ENCODE measurements around the gene SMIM35. TPM values are rescaled to one million over a fixed set of nuclear protein-coding genes. Genes with fewer than 3 reads are reported as not detected.

SMIM35 gene
- total RNA-seq, 4 donors from 2014 or later: not detected

GRCh38 chr11:118108513-118108912, 21.8 kb upstream of the SMIM35 start:
- Histone ChIP-seq H3K27ac (no peak overlapping the region), H3K4me1 (no peaks in the 10 kb centered on the region), H3K9me3 (no peaks in the 10 kb centered on the region), H3K27me3 (no peaks in the 10 kb centered on the region), H3K4me3 (no peak overlapping the region), H3K36me3 (no peaks in the 10 kb centered on the region)
- TF ChIP-seq CTCF (IDR thresholded peaks at IDR 0.05) (no peak), POLR2A (IDR thresholded peaks at IDR 0.05) (no peak)
- intact Hi-C loops (cut with DNase I; ENCODE audit: low total_unique reads): no loop called here
- no peak for DNase-seq

- no peak for DNase-seq
- intact Hi-C loops (cut with DNase I; ENCODE audit: low total_unique reads): no loop called here
- no peaks in the 10 kb centered on the region for H3K27me3 ChIP-seq
- H3K27ac ChIP-seq: no peak overlapping the region
- no peaks in the 10 kb centered on the region for H3K36me3 ChIP-seq
- TF ChIP-seq POLR2A (IDR thresholded peaks at IDR 0.05) (no peak), CTCF (IDR thresholded peaks at IDR 0.05) (no peak)
- H3K4me3 ChIP-seq: no peak overlapping the region
- no peaks in the 10 kb centered on the region for H3K9me3 ChIP-seq
- no peaks in the 10 kb centered on the region for H3K4me1 ChIP-seq
Measured at GRCh38 chr11:118106789-118107335, 20.1 kb upstream of the SMIM35 start.

- TF ChIP-seq CTCF (IDR thresholded peaks at IDR 0.05): no peak
- TF ChIP-seq POLR2A (IDR thresholded peaks at IDR 0.05): no peak
- no peak for DNase-seq
- intact Hi-C loops (cut with DNase I; ENCODE audit: low total_unique reads): no loop called here
Measured at GRCh38 chr11:118105657-118106305, 19.0 kb upstream of the SMIM35 start.

GRCh38 chr11:118104491-118104890, 17.7 kb upstream of the SMIM35 start:
- no peak for DNase-seq
- H3K4me3 ChIP-seq: no peak overlapping the region
- H3K27me3 ChIP-seq: no peaks in the 10 kb centered on the region
- no peak overlapping the region for H3K27ac ChIP-seq
- TF ChIP-seq CTCF (IDR thresholded peaks at IDR 0.05) (no peak), POLR2A (IDR thresholded peaks at IDR 0.05) (no peak)
- H3K36me3 ChIP-seq: no peaks in the 10 kb centered on the region
- intact Hi-C loops (cut with DNase I; ENCODE audit: low total_unique reads): no loop called here
- no peaks in the 10 kb centered on the region for H3K4me1 ChIP-seq
- H3K9me3 ChIP-seq: no peaks in the 10 kb centered on the region

More at GRCh38 chr11:118105657-118106305, 19.0 kb upstream of the SMIM35 start:
- Histone ChIP-seq H3K4me3 (no peak overlapping the region), H3K27me3 (no peaks in the 10 kb centered on the region), H3K9me3 (no peaks in the 10 kb centered on the region), H3K4me1 (no peaks in the 10 kb centered on the region), H3K36me3 (no peaks in the 10 kb centered on the region), H3K27ac (no peak overlapping the region)

- H3K27ac ChIP-seq: no peak overlapping the region
- no peaks in the 10 kb centered on the region for H3K9me3 ChIP-seq
- intact Hi-C loops (cut with DNase I; ENCODE audit: low total_unique reads): no loop called here
- H3K4me3 ChIP-seq: no peak overlapping the region
- DNase-seq: no peak
- no peaks in the 10 kb centered on the region for H3K36me3 ChIP-seq
- TF ChIP-seq CTCF (IDR thresholded peaks at IDR 0.05): no peak
- TF ChIP-seq POLR2A (IDR thresholded peaks at IDR 0.05): no peak
- no peaks in the 10 kb centered on the region for H3K4me1 ChIP-seq
- H3K27me3 ChIP-seq: no peaks in the 10 kb centered on the region
Measured at GRCh38 chr11:118102721-118103261, 16.0 kb upstream of the SMIM35 start.
